Suprapubic skin (tissue), 4 donors: Measurements from ENCODE around the gene DPYSL5.

Experiments
- CTCF ChIP-seq, 2 donors: fragments of 200-600 bp in 1 of 2; fragments of 450-650 bp in 1 of 2; sonication (generic) in 1 of 2; IDR thresholded peaks; one replicate each; pipeline ENCODE4 v1.5.1; 2016 to 2019; ENCODE audit warnings: antibody characterized with exemption in 2 of 2, mild to moderate bottlenecking in 1 of 2, moderate library complexity in 1 of 2
- EP300 ChIP-seq: sonication (generic); formaldehyde crosslinking; IDR thresholded peaks from one replicate; pipeline ENCODE4 v1.6.1; 2017; ENCODE audit warnings: antibody characterized with exemption
- POLR2AphosphoS5 ChIP-seq, 3 donors: sonication (generic); formaldehyde crosslinking; IDR thresholded peaks; one replicate each; pipeline ENCODE4 v1.6.1; 2017; ENCODE audit warnings: antibody characterized with exemption in 3 of 3

- TF ChIP-seq CTCF (IDR thresholded peaks at IDR 0.05) (no peak), POLR2AphosphoS5 (IDR thresholded peaks at IDR 0.05) (no peak), EP300 (no peak)
Measured at GRCh38 chr2:26957534-26957933, 109.6 kb downstream of the DPYSL5 start.
